Mucosa of stomach (tissue), 1 donor: ENCODE results near the gene HNRNPUL2.

Source experiments
- H3K27me3 ChIP-seq: one replicate; pipeline ENCODE4 v1.7.0; 2013; ENCODE audit warnings: mild to moderate bottlenecking, low read length; ENCODE audit not compliant: control insufficient read depth, insufficient read depth
- H3K36me3 ChIP-seq: one replicate; pipeline ENCODE4 v1.7.0; 2013; ENCODE audit warnings: low read length; ENCODE audit not compliant: control insufficient read depth, insufficient read depth
- H3K4me1 ChIP-seq: one replicate; pipeline ENCODE4 v1.7.0; 2013; ENCODE audit warnings: mild to moderate bottlenecking, low read length; ENCODE audit not compliant: control insufficient read depth, insufficient read depth
- H3K4me3 ChIP-seq: one replicate; pipeline ENCODE4 v1.7.0; 2013; ENCODE audit warnings: low read length
- H3K9ac ChIP-seq: one replicate; pipeline ENCODE4 v1.7.0; 2013; ENCODE audit warnings: mild to moderate bottlenecking, low read length, moderate library complexity
- H3K9me3 ChIP-seq: one replicate; pipeline ENCODE4 v1.7.0; 2013; ENCODE audit warnings: mild to moderate bottlenecking, low read length, moderate library complexity; ENCODE audit not compliant: control insufficient read depth
- donor health status: Pancreatic carcinoma.

Gene HNRNPUL2

DNA sequence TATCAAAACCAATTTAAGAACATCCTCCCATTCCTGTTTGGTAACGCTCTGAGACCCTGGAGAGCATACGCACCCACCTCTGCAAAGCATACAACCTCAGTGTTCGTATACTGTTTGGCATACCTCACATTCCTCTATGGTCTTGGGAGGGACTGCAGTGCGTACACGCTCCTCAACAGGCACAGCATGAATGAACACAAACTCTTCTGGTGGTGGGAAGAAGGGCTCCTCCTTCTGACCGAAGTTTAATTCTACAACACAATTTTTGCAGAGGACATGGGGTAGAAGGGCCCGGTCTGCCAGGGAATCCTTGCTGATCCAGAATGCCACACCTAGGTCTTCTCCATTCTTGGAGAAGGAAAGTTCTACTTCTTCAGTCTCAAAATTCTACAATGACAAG, 5.3 kb downstream of the HNRNPUL2 start:
- Histone ChIP-seq H3K4me1 (peaks cover 10% of the 10 kb centered on the region), H3K36me3 (peaks cover 27% of the 10 kb centered on the region)

DNA sequence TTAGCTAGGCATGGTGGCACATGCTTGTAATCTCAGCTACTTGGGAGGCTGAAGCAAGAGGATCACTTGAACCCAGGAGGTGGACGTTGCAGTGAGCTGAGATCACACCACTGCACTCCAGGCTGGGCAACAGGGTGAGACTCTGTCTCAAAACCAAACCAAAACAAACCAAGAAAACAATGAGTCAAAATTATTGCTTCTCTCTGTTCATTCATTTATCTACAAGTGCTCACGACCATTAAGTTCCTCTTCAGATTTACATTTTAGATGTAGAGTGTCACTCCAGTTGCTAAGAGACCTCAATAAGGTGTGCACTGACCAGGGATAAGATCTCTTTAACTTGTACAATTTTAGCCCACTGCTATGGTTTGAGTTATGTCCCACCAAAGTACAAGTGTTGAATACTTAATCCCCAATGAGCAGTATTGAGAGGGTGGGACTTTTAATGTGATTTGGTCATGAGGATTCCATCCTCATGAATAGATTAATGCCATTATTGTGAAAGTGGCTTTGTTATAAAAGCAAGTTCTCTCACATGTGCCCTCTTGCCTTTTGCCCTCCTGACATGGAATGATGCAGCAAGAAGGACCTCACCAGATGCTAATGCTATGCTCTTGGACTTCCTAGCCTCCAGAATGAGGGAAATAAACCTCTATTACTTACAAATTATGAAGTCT, 7.8 kb downstream of the HNRNPUL2 start:
- Histone ChIP-seq H3K4me3 (no peak overlapping the region), H3K9me3 (no peaks in the 10 kb centered on the region), H3K27me3 (no peaks in the 10 kb centered on the region), H3K9ac (no peak overlapping the region), H3K36me3 (peaks cover 35% of the 10 kb centered on the region), H3K4me1 (peaks cover 14% of the 10 kb centered on the region)

More for the DNA sequence above, 5.3 kb downstream of the HNRNPUL2 start:
- Histone ChIP-seq H3K9me3 (no peaks in the 10 kb centered on the region), H3K9ac (no peak overlapping the region), H3K27me3 (no peaks in the 10 kb centered on the region), H3K4me3 (no peak overlapping the region)

DNA sequence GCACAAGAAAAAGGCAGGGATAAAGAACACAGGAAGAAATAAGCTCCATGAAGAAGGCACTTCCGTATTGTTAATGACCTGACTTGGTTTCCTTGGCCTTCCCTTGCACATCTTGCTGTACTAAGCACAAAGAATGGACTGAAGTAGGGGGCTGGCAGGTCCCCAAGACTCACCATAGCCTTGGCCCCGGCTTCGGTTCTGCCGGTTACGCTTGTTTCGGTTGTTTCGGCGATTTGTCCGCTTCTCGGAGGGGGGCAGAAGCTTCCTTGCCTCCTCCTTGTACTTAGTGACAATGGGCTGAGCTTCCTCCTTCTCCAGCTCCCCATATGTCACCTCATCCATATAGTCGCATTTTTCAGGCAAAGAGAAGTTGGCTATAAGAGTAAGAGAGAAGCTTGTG, 10.4 kb downstream of the HNRNPUL2 start:
- Histone ChIP-seq H3K9ac (no peak overlapping the region), H3K9me3 (no peaks in the 10 kb centered on the region), H3K4me3 (no peak overlapping the region), H3K36me3 (peaks cover 20% of the 10 kb centered on the region), H3K27me3 (no peaks in the 10 kb centered on the region), H3K4me1 (peaks cover 27% of the 10 kb centered on the region)

DNA sequence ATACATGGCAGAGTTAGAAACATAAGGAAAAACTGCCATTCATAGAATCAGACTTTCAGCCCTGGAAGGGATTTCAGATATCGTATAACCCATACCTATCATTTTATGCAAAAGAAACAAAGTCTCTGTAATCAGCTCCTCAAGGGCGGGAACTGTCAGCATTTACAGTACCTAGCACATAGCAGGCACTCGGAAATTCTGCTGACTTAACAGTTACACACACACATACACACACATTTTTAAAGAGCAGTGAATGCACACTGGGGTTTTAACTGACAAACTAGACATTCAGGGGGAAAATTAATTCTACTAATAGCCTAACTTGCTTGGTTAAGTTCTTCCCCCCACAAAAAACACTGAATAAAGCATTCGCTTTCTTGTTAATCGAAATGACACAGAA, 11.1 kb downstream of the HNRNPUL2 start:
- Histone ChIP-seq H3K4me1 (peaks cover 27% of the 10 kb centered on the region), H3K9ac (no peak overlapping the region), H3K4me3 (no peak overlapping the region), H3K36me3 (peaks cover 15% of the 10 kb centered on the region), H3K9me3 (no peaks in the 10 kb centered on the region), H3K27me3 (no peaks in the 10 kb centered on the region)

DNA sequence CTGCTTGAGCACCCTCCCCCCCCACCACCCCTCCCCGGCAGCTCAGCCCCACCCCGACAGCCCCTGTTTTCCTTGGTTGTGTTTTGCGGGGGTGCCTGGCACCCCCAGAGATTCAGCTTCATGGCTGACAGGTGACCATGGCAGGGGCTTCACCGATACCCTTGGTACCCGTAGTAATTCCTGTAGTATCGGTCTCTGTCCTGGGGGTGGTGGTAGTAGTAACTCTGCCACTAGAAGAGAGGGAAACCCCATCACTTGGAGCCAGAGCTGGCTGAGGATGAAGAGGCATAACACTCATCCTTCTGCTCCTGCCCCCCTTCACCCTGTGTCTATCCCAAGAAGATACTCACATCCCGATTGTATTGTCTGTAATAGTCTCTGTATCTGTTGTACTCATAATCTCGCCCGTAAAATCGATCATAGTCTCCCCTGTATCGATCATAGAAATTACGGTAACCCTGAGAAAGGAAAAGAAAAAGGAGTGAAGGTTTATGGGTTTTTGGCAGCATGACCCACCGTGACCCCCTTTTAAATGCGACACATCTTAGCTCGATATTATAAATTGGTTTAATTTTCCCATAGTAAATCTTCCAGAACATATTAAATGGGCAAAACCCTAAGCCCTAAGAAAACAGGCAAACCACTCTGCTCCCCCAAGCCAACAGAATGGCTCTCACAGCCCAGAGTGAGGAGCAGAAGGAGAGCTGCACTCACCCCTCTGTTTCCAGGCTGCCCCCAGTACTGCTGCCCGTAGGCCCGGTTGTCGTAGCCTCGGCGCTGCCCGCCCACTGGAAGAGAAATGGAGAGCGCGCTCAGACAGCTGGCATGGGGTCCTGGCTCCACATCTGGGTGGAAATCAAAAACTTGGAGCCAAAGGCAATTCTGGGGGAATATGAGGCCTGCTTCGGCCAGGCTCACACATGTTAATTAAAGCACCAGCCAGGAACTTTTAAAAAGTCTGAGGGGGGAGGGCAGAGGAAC, 11.8 kb downstream of the HNRNPUL2 start:
- Histone ChIP-seq H3K4me3 (no peak overlapping the region), H3K4me1 (peaks cover 30% of the 10 kb centered on the region), H3K9me3 (no peaks in the 10 kb centered on the region), H3K9ac (no peak overlapping the region), H3K27me3 (no peaks in the 10 kb centered on the region), H3K36me3 (peaks cover 16% of the 10 kb centered on the region)

DNA sequence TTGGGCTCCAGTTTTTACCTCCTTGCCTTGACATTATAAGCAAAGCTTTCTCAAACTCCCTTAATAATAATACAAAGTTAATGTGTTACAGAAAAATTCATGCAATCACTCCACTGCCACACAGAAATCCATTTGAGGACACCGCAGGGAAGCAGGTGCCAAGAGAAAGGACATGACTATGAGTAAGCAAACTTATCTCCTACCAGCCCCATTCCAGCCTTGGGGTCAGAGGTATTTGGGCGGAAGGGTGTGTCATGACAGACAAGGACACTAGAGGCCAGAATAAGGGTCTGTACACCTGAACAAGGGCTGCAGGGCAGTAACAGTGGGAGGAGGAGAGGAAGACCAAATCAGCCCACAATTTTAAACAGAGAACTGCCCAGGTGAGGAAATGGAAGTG, 13.9 kb downstream of the HNRNPUL2 start:
- H3K27me3 ChIP-seq: no peaks in the 10 kb centered on the region
- H3K36me3 ChIP-seq: peaks cover 17% of the 10 kb centered on the region
- H3K9ac ChIP-seq: peak overlapping the region; percentile 38
- peaks cover 43% of the 10 kb centered on the region for H3K4me1 ChIP-seq
- H3K4me3 ChIP-seq: no peak overlapping the region
- no peaks in the 10 kb centered on the region for H3K9me3 ChIP-seq

DNA sequence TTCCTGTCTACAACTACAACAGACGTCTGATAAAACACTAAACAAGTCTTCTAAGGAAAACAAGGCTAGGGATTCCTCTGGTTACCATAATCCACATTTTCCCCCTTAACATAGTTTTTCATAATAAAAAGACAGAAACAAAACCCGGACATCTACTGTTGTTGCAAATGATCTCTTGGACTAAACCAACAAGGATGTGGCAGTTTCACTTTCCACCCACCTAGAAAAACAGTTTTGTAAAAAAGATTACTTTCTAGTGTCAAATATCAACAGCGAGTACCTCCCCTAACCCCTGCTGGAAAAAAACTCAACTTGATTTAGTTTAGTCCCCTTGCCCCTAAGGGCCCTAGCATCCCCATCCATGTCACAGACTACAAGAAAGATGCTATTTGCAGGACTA, 14.4 kb downstream of the HNRNPUL2 start:
- Histone ChIP-seq H3K4me1 (peaks cover 46% of the 10 kb centered on the region), H3K36me3 (peaks cover 17% of the 10 kb centered on the region), H3K9me3 (no peaks in the 10 kb centered on the region), H3K27me3 (no peaks in the 10 kb centered on the region), H3K4me3 (no peak overlapping the region), H3K9ac (peak overlapping the region; percentile 38)

DNA sequence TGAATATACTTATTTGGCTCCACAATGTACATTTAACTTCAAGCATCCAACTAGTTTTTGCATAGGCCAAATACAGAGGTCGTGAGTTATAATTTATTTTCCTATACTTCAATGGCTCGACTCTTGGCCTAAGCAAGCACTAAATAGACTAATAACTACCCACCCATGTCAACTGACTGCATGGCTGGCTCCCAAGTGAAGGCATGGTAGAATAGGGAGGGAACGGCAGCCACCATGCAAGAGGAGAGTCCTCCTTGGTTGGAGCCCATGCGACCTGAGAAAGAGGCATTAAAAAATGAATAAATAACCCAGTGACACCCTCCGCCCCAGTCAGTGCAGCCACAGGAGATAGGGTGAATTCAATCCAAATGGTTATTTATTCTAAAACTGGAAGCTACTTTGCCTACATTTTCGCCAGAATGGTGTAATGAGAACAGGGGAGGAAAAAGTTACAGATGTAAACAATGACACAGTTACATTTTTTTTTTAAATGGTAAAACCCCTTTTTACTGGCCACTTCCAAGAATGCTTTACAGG, 14.9 kb downstream of the HNRNPUL2 start:
- peak overlapping the region; percentile 38 for H3K9ac ChIP-seq
- H3K9me3 ChIP-seq: no peaks in the 10 kb centered on the region
- no peak overlapping the region for H3K4me3 ChIP-seq
- no peaks in the 10 kb centered on the region for H3K27me3 ChIP-seq
- peaks cover 17% of the 10 kb centered on the region for H3K36me3 ChIP-seq
- peaks cover 46% of the 10 kb centered on the region for H3K4me1 ChIP-seq

DNA sequence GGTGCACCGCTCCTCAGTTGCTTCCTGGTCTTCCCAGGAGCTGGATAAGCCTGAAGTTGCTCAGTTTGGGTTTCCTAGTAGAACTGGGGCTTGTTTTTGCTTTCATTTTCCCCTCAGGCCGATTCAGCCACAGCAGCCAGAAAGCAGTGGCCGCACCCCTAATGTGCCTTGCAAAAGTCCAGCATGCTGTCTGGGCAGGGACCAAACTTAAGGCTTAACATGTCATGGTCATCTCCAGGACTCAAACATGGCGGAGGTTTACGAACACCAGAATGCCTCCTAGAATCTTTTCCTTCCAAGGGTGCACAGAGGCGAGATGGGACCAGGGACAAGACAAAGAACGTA, 17.3 kb downstream of the HNRNPUL2 start:
- H3K4me3 ChIP-seq: peak overlapping the region; percentile 86
- no peaks in the 10 kb centered on the region for H3K9me3 ChIP-seq
- no peaks in the 10 kb centered on the region for H3K27me3 ChIP-seq
- H3K36me3 ChIP-seq: peaks cover 11% of the 10 kb centered on the region
- peak overlapping the region; percentile 92 for H3K9ac ChIP-seq
- H3K4me1 ChIP-seq: peaks cover 62% of the 10 kb centered on the region

DNA sequence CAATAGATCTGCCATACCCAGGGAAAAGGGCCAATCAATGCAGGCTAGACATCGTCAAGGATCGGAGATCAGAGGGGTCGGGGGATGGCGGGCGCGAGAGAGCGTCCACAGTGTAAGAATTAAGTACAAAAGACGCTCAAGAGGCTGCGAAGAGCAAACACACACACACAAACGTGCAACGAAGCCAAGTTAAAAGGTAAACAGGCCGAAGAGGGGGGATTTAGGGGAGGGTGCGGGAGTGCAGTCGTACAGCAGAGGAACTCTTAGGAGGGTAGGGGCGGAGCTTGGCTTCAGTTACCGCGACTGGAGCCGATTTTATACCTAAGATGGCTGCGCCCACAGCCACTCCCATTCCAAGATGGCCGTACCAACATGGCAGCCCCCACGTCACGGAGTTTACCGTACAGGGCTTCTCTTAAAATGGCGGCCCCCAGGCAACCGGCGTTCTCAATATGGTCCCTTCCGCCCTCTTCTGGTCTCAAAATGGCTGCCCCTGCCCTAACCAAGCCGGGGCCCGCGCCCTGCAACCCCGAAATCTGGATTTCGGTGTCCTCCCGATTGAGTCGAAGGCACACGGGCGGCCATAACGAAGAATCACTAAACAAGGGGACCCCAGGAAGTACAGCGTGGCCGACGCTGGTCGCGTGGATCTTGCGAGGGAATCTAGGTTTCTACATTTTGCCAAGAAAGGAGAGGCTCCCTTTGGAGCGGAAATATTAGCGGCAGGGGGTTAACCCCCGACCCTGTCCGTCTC, 17.8 kb downstream of the HNRNPUL2 start:
- Histone ChIP-seq H3K9ac (peak overlapping the region; percentile 92), H3K9me3 (no peaks in the 10 kb centered on the region), H3K4me3 (peak overlapping the region; percentile 86), H3K36me3 (peaks cover 7% of the 10 kb centered on the region), H3K4me1 (peaks cover 62% of the 10 kb centered on the region), H3K27me3 (no peaks in the 10 kb centered on the region)

DNA sequence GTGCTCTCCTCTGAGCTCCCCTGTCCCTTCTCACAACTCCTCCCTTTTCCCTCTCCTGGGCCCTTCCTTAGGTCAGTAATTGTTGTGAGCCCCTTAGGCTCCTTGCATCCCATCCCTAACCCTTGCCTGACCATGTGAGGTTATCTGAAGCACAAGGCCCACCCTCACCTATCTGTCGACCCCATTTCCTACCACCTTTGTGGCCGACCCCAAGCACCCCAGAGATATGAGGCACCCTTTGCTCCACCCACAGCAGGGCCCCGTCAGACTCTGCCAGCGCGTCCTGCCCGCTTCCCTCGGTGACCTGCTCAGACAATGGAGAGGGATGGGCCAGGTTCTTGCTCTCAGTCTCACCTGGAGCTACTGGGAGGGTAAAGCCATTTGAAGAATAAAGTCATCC, 18.5 kb downstream of the HNRNPUL2 start:
- peak overlapping the region; percentile 92 for H3K9ac ChIP-seq
- no peaks in the 10 kb centered on the region for H3K9me3 ChIP-seq
- peaks cover 5% of the 10 kb centered on the region for H3K36me3 ChIP-seq
- peak overlapping the region; percentile 52 for H3K4me3 ChIP-seq
- peaks cover 56% of the 10 kb centered on the region for H3K4me1 ChIP-seq
- H3K27me3 ChIP-seq: no peaks in the 10 kb centered on the region
